ENCODE measurements around the gene HOXC9.

The HOXC9 gene

DNA sequence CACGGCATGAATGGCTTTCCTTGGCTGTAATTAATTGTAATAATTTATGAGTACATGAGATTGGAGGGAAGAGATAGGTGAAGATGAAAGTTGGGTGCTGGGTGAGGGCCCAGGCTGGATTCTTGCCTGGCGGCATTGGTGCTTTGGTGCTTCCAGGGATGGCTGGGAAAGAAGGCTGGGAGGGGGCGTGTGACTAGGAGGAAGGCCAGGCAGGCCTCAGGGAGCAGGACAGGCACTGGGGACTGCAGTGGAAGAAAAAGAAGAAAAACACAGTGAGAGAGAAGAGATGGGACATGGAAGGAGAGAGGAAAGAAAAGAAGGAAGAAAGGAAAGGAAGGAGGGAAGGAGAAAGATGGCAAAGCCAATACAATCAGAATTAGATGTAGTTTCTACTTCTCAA, 3.7 kb downstream of the HOXC9 start:
- no peak for DNase-seq

DNA sequence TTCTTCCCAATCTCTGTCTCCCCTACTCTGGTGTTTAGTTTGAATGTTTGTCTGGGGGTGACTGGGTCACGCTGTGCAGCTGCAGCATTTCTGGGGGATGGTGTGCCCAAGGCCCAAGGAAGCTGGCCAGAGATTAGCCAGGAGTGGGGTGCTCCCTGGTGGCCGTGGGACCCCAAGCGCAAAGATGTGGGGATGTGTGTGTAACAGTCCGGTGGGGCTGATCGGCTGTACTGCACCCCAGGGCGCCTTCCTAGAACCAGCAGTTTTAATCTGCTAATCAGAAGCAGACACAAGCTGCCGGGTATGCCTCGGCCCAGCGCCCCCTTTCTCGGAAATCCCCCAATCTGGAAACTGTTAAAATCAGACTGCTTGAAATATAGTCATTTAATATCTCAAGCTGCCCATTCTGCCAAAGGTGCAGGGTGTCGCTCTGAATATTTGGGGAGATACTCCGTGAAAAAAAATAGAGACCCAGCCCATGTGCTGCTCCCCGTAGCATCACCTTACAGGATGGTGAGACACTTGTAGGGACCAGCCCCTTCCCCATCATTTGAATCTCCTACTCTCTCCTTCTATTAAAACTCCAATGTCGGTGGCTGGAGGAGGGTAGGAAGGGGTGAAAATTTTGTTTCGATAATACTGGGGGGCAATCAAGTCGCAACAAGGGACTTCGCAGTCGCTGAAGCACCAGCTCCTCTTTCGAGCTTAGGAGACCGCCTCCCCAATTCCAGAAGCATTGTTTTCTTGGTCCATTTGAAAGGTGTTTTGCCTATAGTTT, 4.3 kb downstream of the HOXC9 start:
- DNase-seq = no peak

DNA sequence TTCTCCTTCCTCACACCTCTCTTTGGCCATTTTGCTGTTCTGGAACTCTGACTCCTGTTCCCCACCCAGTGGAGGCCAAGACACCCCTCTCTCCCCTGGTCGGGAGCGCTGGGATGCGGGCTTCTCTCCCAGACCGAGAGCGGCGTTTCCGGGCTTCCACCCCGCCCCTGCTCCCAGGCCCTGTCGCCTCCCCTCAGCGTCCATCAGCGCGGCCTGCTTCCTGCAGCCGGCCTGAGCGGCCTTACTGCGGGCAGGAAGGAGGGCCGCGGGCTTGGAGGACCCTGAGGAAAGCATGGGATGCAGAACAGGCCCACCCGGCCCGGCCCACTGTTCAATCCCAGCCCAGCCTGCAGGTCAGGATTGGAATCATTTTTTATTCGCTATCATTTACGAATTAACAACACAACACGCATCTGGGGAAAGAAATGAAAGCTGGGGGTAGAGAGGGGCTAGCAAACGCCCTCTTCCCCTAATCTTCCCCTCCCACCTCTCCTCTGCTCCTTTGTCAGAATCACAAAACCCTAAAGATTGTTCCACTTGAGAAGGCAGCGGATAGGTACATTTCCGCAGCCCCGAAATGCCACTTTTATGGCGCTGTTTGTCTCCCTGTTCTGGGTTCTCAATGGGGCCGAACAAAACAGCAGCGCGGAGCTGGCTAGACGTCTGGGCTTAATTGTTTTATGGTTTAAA, 5.0 kb downstream of the HOXC9 start:
- DNase-seq = no peak

DNA sequence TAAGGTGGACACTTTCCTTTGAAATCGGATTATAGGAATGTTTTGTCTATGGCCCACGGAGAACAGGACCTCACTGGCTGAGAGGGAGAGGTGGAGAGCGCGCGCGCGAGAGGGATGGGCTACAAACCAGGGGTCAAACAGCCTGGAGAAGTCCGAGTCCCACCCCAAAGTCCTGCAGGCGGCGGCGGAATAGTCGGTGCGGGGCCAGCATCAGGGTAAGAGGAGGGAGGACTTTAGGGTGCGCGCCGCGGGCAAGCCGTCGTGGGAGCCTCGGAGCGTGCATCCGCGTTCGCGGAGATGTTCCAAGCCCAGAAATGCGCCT, 5.5 kb downstream of the HOXC9 start:
- no peak for DNase-seq

DNA sequence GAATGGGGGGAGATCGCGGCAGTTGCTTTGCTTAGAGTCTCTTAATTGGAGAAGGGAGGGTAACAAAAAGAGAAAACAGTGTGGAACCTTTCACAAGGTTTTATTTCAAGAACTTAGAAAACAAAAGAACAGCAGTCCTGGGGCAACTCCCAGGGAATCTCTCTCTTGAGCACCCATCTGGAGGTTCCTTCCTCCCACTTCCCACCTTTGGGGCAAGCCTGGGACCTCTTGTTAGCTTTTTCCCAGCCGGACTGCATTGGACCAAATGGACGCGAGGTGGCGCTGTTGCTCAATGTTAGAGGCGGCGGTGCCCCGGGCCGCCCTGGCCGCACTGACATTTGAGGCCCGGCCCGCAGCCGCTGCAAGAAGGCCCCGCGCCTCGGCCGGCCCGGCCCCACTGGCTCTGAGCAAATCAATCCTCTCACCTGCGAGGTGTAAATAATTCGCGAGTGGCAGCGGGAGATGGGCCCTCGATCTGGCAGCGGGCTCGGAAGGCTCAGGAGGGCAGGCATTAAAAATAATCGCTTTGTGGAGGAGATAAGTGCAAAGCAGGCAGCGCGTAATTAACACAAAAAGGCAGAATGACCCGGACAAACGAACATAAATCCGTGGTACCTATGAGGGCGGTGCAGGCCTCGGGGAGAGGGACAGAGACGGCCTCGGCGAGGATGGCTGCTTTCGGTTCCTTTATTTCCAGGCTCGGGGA, 6.0 kb downstream of the HOXC9 start:
- peak; percentile 84 for DNase-seq

DNA sequence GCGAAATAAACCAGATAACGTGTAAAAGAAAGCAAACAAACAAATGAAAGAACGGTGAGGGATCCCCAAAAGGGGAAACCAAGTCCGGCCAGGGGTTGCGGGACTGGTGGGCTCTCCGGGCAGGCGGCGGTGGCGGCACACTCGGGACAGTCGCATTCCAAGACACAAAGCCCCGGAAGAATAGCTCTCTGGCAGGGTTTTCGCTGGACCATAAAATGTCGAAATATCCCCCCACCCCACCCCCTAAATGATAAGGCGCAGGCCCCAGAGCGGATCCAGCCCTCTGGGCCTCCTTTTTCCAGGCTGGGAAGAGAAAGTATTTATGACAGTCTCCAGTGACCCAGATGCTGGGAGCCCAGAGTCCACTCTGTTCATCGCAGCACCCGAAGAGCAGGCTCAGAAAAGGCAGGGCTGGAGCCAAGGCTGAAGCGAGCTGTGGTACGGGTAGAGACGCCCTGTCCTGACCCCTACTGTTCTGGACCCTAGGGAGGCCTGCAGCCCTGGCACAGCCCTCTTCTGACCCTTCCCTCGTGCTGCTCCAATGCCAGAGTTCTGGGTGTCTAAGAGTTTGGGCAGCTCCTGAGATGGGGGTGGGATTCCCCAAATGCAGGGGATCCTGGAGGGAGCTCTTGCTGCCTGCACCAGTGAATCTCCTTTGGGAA, 6.7 kb downstream of the HOXC9 start:
- no peak for DNase-seq

DNA sequence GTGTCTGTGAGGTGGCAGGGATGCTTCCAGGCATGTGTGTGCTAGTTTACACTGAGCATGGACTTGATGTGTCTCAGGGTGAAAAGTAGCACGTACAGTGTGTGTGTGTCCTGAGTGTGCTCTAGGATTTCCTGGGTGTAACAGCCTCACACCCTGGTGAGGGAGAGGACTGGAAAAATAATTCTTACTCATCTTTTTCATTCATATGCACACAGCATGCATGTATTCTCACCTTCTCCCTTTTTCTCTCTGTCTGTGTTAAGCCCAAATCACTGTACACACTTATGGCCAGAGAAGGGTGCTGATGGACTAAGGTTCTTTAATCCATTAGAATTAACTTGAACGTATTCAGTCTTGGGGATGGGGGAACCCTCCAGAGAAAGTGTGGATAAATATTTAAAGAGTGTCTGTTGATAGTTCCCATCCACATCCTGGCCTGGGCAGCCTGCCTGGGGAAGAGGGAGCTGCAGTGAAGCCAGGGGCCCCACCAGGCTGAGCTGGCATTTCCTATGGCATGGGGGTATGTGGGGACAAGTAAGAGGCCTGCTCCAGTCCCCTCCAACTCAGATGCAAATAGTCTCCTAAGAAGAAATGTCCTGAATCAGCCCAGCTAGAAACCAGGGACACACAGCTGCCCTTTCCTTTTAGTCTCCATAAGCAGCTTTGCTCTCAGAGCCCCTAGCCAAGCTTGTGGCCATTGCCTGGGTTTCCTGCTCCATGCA, 7.7 kb downstream of the HOXC9 start:
- DNase-seq = no peak

DNA sequence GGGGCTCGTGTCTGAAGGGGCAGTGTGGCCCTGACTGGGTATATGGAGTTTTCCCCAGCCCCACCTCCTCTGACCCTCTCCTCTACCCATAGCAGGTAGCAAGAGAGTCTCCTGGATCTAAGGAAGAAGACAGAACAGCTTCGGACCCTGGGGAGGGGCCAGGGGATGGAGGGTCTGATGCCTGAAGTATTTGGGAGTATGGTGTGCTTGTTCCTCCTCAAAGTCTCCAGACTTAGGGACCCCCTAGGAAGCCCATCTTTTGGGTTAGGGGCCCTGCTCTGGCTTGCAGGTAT, 8.2 kb downstream of the HOXC9 start:
- DNase-seq = no peak

DNA sequence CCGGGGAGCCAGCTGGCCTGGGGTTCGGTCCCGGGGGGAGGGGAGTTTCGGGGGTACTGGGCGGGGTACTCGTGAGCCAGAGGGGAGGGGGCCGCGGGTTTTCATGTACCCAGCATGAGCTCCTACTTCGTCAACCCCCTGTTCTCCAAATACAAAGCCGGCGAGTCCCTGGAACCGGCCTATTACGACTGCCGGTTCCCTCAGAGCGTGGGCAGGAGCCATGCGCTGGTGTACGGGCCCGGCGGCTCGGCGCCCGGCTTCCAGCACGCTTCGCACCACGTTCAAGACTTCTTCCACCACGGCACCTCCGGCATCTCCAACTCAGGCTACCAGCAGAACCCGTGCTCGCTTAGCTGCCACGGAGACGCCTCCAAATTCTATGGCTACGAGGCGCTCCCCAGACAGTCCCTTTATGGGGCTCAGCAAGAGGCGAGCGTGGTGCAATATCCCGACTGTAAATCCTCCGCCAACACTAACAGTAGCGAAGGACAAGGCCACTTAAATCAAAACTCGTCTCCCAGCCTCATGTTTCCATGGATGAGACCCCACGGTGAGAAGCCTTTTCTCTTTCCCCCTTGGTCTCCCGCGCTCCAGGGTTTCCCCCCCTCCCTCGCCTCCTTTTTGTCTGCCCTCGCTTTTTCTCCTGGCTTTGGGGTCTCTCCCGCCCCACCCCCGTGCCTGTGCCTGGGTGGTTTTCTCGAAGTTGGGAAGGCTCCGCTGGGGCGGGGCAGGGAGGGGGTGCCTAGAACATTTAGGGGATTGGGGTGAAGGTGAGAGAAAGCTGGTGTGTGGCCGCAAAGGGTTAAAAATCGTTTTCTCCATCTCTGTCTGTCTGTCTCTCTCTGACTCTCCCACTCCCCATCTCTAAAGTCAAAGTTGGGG, 9.5 kb downstream of the HOXC9 start:
- no peak for DNase-seq

DNA sequence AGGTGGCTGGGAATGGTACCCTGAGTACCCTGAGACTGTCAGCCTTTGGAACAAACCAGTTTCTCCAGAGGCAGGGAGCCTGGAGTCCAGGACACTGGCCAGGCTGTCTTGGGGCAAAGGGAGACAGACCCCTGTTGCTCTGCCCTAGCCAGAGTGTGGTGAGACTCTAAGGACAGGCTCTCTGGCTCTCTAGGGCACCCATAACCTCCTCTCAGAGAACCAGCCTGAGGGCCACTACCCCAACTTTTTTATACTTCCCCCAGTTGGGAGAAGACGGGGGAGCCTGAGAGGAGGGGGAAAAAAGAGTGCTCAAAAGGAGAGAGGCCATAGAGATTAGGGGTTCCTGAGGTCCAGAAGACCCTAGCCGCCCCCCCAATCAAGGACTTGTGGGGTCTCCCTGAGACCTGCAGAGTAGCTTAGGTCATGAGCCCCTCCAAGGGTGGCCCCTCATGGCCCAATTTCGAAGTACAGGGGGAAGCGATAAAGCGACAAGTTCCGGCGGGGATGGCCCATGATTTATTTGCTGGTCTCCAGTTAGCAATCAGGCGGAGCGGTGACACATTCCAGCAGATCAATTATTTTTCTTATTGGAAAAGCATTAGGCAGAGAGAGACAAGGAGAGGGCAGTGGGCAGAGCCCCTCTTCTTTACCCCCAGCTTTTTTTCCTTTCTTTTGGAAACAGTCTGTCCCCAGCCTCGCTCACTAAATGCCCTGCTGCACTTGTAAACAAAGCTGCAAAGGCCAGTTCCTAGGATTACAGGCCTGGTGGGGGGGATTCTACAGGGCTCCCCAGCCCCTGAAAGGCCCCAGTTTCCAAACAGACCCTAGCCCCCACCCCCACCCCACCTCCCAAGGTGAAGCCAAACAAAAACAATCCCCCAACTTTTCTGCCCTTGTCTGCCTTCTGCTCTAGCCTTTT, 10.4 kb downstream of the HOXC9 start:
- DNase-seq = no peak

DNA sequence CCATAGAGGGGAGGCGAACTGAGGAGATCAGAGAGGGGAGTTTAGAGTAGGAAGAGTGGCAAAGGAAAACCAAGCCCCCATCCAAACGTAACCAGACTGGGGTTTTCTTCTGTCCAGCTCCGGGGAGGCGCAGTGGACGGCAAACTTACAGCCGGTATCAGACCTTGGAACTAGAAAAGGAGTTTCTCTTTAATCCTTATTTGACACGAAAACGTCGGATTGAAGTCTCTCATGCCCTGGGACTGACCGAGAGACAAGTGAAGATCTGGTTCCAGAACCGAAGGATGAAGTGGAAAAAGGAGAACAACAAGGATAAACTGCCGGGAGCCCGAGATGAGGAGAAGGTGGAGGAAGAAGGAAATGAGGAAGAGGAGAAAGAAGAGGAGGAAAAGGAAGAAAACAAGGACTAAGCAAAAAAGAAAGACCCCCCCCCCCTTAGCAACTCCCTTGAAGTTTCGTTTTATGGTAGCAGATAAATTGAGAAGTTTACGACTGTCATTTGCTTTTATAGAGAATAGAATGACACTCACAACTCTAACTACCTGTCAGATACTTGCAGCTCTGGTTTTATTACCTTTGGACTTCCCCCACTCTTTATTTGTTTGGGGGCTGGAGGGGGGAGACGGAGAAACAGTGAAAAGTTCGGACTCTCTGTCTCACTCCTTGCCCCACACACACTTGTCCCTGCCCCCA, 11.2 kb downstream of the HOXC9 start:
- DNase-seq = no peak

DNA sequence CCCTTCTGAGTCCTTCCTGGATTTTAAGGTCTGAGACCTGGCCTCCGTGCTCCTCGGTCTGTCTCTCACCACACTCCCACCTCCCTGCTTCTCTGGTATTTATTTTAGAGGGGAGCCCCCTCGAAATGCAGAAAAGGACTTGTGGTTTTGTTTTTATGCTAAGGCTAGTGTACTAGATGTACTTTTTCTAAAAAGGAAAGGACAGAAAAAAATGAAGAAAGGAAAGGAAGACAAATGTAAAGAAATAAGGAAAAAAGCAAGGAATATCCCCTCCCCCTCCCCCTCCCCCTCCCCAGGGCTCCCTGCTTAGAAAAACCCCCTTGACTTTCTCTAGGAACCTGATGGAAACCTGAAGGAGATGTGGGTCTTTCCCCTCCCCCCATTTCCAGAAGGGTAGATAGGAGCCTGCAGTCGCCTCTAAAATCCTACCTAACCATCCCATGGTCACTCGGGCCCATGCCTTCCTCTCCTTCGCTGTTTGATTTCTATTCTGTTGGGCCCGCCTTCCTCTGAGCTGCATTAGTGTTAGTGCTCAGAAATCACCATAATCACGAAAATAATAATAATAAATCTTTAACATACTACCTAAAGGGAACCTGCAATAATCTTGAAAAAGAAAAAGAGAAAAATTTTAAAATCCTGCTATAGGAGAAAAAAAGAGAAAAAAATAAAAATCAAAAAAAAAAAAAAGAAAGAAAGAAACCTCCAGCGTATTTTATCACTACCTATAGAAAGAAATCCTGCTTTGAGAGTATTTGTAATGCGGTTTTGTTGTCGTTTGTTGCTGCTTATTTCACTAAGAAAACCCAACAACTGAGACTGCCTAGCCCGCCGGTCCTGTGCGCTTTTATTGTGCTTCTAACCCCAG, 11.9 kb downstream of the HOXC9 start:
- no peak for DNase-seq

DNA sequence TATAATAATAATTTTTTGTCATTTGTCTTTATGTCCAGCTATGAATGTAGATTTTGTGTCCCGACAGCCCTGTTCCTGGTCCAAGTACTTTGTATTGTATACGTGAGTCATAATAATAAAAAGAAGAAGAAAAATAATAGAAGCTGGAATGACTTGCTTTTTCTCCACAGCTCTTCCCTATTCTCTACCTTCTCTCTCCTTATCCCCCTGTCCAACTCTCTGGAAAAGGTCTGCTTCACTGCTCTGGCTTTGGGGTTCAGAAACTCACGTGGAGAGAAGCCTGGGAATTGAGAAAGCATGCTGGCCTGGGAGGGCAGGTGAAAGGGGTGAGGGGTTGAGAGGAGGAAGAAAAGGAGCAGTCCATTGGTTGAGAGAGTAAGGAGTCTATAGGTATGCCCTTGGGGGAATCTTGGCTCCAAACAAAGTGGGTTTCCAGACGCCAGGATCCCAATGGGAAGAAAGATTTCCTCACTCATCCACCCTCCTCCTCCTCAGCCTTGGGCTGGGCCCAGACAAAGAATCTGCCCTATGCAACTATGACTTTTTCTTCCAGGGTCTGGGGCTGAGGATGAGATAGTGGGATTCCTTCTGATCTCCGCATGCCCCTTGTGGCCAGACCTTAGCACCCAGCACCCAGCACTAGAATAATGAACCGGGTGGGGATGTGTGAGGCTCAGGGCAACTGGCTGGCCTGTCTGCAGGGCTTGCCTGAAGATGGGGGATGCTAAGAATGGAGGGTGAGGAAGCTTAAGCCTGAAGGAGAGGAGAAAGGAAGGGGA, 12.9 kb downstream of the HOXC9 start:
- no peak for DNase-seq

DNA sequence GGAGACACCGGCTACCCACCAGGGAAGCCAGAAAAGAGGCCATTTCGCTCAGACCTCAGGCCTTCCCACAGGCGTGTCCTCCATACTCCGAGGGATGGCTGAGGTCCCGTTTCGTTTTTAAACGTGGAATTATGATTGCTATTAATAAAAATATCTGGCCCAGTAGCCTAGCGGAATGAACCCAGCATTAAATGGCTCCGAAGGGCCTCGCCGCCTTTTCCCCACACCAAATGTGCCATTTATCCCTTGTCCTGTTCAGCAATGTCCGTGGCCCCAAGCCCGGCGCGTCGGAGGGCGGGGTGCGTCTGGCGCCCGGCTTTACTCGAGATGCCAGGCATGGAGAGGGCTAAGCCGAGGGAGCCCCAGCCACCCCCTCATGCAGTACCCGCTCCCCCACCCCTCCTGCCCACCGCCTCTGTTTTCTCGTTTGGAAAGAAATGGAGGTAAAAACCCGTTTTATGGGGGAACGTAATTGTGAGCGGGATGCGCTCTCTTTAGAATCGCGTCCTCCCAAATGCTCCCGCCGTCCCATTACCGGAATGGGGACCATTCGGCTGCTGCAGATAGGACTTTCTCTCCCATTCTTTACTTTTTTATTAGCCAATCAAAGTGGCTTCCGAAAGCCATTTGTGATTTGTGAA, 14.5 kb downstream of the HOXC9 start:
- no peak for DNase-seq

DNA sequence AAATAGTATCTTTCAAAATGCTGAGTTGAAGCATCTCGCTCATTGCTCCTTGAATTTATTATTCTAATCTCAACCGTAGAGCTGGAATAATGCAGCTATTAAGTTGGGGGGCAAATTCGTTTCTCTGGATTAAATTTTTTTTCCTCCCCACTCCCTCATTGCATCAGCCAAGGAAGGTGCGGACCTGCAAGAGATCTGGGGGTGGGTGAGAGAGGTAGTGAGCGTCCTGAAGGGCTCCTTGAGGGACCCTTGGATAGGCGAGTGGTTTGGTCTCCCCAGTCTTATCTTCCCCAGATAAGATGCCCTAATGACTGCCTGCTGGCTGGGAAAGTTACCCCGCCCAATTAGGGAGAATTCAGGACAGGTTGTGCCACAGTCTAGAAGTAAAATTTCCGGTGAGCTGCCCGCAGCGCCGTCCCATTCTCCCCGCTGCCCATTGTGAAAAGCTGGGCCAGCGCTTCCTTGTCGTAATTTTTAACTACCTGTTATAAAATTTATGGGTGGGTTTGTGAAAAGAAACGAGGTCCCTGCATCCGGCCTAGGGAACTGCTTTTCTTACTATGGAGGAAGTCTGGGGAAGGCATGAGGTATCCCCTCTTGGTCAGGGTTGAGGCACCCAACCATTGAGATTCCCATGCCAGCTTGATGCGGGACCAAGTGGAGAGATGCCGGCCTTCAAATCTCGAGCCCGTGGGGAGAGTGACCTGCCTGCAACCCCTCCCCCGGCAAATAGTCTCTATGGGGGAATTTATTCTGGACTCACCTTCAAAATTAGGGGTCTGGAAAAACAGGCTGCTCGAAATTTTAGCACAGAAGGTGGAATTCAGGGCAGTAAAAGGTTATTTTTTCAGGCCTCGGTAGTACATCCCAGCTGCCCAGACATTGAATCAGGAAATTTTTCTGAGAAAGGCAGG, 15.3 kb downstream of the HOXC9 start:
- no peak for DNase-seq

DNA sequence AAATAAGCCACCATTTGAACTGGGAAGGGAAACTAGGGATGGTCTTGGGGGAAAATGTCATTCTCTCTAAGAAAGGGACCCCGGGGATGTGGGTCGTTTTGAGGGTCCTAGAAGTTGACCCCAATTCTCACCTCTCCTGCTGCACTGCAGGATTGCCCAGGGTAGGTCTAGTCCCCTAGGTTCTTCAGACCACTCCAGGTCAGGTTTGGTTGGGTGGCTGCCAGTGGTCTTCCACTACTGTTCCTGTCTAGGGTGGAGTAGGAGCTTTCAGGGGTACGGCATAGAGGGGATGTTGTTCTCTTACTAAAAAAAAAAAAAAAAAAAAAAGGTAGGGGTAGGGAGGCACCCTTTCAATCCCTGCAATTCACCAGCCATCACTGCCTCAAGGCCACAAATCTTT, 16.1 kb downstream of the HOXC9 start:
- DNase-seq = no peak

DNA sequence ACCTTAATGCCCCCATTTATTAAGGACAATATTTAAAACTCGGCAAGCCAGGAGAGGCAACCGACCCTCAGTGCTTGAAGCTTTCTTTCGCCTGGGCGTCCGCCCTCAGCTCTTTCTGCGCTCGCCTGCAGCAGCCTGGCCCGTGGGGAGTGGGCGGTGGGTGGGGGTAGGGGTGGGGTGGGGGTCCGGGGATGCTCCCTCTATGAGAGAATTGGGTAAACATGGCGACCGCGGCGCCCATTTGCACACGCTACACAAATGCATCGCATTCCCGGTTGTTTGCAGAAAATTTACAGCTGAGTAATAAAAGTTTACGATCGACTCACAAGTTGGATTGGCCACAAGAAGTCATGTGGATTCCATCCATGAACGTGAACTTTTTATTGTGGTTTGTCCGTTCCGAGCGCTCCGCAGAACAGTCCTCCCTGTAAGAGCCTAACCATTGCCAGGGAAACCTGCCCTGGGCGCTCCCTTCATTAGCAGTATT, 16.6 kb downstream of the HOXC9 start:
- no peak for DNase-seq

Measured in effector CD4-positive, alpha-beta T cell (primary cell).